ENCODE data around the gene RYR1. TPM values are rescaled to one million over a fixed set of nuclear protein-coding genes. Genes with fewer than 3 reads are reported as not detected.

The RYR1 gene
- total and polyA plus RNA-seq, 2 of the 8 experiments (the other 6 are each of a cell fraction or from before 2014, with no cell fraction given) = 5.8 to 11.8 TPM

GRCh38 chr19:38522915-38523314, 89.4 kb downstream of the RYR1 start:
- H3K27ac ChIP-seq (ENCODE audit: low read depth, low read length) = no peak overlapping the region
- no peak overlapping the region for H2BK15ac ChIP-seq (ENCODE audit: low read length)
- no peak overlapping the region for H3K23ac ChIP-seq (ENCODE audit: insufficient read length)
- no peak overlapping the region for H2BK5ac ChIP-seq (ENCODE audit: low read depth, low read length)
- H2BK20ac ChIP-seq (ENCODE audit: low read length) = no peak overlapping the region
- ChIA-PET CTCF (ENCODE audit: partially characterized antibody) (interaction anchor here (0.6 kb wide), 1 partner anchor 12 kb away, joined by 3 read pairs; no protein-coding TSS in a partner anchor), POLR2A (ENCODE audit: partially characterized antibody) (interaction anchor here (0.8 to 1.2 kb wide), 2 partner anchors 11 to 96 kb away, joined by 4 read pairs; partner anchors contain the start of gene EIF3K)
- H3K36me3 ChIP-seq (ENCODE audit: control insufficient read depth in 2 of 4, insufficient read depth in 4 of 4, low read length in 3 of 4) = peaks cover 0 to 4% (median 0%) of the 10 kb centered on the region in 4 experiments; a peak in 1 of 8 replicates
- no peak overlapping the region for H3K4me2 ChIP-seq (ENCODE audit: insufficient read depth in 1 of 2, low read depth in 2 of 2, low read length in 2 of 2)
- H3K23me2 ChIP-seq (ENCODE audit: low read depth, low read length) = peaks cover 5% of the 10 kb centered on the region; the same call in 1 of the 2 replicates
- no peaks in the 10 kb centered on the region for H3K9me3 ChIP-seq (ENCODE audit: insufficient read depth in 2 of 2, low read depth in 1 of 2, low read length in 1 of 2)
- no peak overlapping the region for H3K9ac ChIP-seq (replicated peaks in 1 of 4; ENCODE audit: extremely low read depth in 1 of 4, low read depth in 3 of 4, low read length in 3 of 4)
- no peak overlapping the region for H4K5ac ChIP-seq (ENCODE audit: insufficient read length, low read depth, low read length)
- H3K4me1 ChIP-seq (replicated peaks in 1 of 4; ENCODE audit: control insufficient read depth in 3 of 4, insufficient read depth in 4 of 4, low read length in 3 of 4) = no peaks in the 10 kb centered on the region
- no peaks in the 10 kb centered on the region for H3K79me1 ChIP-seq (ENCODE audit: low read depth, low read length)
- no peak overlapping the region for H2BK120ac ChIP-seq (replicated peaks; ENCODE audit: low read depth, low read length)
- no peak overlapping the region for H2AFZ ChIP-seq (ENCODE audit: low read length)
- H4K8ac ChIP-seq (ENCODE audit: extremely low read depth, insufficient read depth, low read length) = peak overlapping the region; percentile 83; the same call in 1 of the 2 replicates
- DNase-seq (ENCODE audit: low read depth in 1 of 2, low spot score in 2 of 2) = no peak
- no peak overlapping the region for H4K91ac ChIP-seq (replicated peaks; ENCODE audit: insufficient read length, low read length)
- H4K20me1 ChIP-seq (replicated peaks in 1 of 2; ENCODE audit: control insufficient read depth in 1 of 2, insufficient read depth in 2 of 2, low read length in 2 of 2) = no peaks in the 10 kb centered on the region
- no peak overlapping the region for H3K4me3 ChIP-seq (ENCODE audit: extremely low read depth in 1 of 4, insufficient read depth in 2 of 4, low read depth in 3 of 4, low read length in 4 of 4)
- no peaks in the 10 kb centered on the region for H3K27me3 ChIP-seq (replicated peaks in 1 of 4; ENCODE audit: control insufficient read depth in 3 of 4, extremely low read depth in 1 of 4, insufficient read depth in 3 of 4, low read length in 3 of 4)
- no peak overlapping the region for H2AK5ac ChIP-seq (ENCODE audit: low read depth, low read length)
- H3K4ac ChIP-seq (replicated peaks; ENCODE audit: insufficient read length, low read depth, low read length) = no peak overlapping the region
- no peak overlapping the region for H3K18ac ChIP-seq (ENCODE audit: extremely low read depth, low read length)
- no peak overlapping the region for H2BK12ac ChIP-seq (ENCODE audit: low read depth, low read length)
- no peak overlapping the region for H3K56ac ChIP-seq (replicated peaks; ENCODE audit: insufficient read length, low read depth, low read length)
- H3K14ac ChIP-seq (ENCODE audit: insufficient read length) = no peak overlapping the region
- WGBS, 2 experiments (ENCODE audit: extremely low coverage in 1 of 2, insufficient coverage in 1 of 2, insufficient read length in 1 of 2, insufficient replicate concordance in 2 of 2, low coverage in 1 of 2, low lambda C conversion rate in 2 of 2, missing lambda C conversion rate in 1 of 2) = 84% methylated on average over 6 of the region's 15 CpGs; no CpG with 5 or more reads in 1 of the 2 experiments
- no peak for FAIRE-seq
- H3K79me2 ChIP-seq (ENCODE audit: control insufficient read depth in 1 of 2, insufficient read depth in 2 of 2, low read length in 2 of 2) = no peaks in the 10 kb centered on the region
- TF ChIP-seq RBBP5 (IDR thresholded peaks at IDR 0.05; ENCODE audit: borderline replicate concordance, low read depth, low read length) = no peak
- TF ChIP-seq MAFK (IDR thresholded peaks at IDR 0.05; ENCODE audit: low read depth, low read length) = no peak
- TF ChIP-seq SP2 (IDR thresholded peaks at IDR 0.05; ENCODE audit: low read length) = no peak
- no peak for TF ChIP-seq SIN3A (conservative IDR thresholded peaks at IDR 0.05 in 1 of 2, IDR thresholded peaks at IDR 0.05 in 1 of 2; ENCODE audit: low read depth in 1 of 2, low read length in 2 of 2)
- TF ChIP-seq MAX (IDR thresholded peaks at IDR 0.05) = no peak
- TF ChIP-seq RXRA (IDR thresholded peaks at IDR 0.05; ENCODE audit: insufficient read depth, low read depth, low read length) = no peak
- TF ChIP-seq HDAC2 (IDR thresholded peaks at IDR 0.05; ENCODE audit: borderline replicate concordance in 1 of 2, low read depth in 2 of 2, low read length in 2 of 2) = no peak
- no peak for TF ChIP-seq EP300 (IDR thresholded peaks at IDR 0.05; ENCODE audit: borderline replicate concordance in 1 of 2, low read depth in 2 of 2, low read length in 2 of 2)
- no peak for TF ChIP-seq CEBPB (IDR thresholded peaks at IDR 0.05; ENCODE audit: low read depth, low read length)
- TF ChIP-seq BACH1 (IDR thresholded peaks at IDR 0.05; ENCODE audit: low read length) = no peak
- TF ChIP-seq, protein P1, sequence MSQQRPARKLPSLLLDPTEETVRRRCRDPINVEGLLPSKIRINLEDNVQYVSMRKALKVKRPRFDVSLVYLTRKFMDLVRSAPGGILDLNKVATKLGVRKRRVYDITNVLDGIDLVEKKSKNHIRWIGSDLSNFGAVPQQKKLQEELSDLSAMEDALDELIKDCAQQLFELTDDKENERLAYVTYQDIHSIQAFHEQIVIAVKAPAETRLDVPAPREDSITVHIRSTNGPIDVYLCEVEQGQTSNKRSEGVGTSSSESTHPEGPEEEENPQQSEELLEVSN (IDR thresholded peaks at IDR 0.05) = no peak
- TF ChIP-seq KDM1A (IDR thresholded peaks at IDR 0.05; ENCODE audit: borderline replicate concordance, low read length) = no peak
- no peak for TF ChIP-seq POLR2AphosphoS5 (IDR thresholded peaks at IDR 0.05; ENCODE audit: low read depth, low read length)
